Measurements from ENCODE around the gene PTPRQ.

Gene PTPRQ

DNA sequence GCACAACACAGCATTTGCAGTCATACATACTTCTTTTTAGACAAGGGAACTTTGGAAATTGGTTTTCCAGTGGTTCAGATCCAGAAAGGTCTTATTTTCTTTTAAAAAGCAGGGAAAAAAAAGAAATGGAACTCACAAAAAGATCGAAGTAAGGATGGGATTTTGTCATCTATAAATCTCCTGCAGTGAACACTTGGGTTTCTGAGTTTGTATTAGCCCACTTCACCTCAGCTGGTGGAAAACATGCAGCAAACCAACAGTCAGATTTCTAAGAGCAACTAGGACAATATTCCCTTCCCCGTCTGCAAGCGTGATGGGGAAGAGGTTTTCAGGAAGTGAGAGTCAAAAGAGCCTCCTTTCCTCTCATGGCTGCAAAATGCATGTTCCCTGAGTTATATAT is 277.3 kb downstream of the PTPRQ start (continued):
- TF ChIP-seq, protein P1, sequence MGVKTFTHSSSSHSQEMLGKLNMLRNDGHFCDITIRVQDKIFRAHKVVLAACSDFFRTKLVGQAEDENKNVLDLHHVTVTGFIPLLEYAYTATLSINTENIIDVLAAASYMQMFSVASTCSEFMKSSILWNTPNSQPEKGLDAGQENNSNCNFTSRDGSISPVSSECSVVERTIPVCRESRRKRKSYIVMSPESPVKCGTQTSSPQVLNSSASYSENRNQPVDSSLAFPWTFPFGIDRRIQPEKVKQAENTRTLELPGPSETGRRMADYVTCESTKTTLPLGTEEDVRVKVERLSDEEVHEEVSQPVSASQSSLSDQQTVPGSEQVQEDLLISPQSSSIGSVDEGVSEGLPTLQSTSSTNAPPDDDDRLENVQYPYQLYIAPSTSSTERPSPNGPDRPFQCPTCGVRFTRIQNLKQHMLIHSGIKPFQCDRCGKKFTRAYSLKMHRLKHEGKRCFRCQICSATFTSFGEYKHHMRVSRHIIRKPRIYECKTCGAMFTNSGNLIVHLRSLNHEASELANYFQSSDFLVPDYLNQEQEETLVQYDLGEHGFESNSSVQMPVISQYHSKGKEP (tag by site-specific recombination; IDR thresholded peaks at IDR 0.05): no peak
- TF ChIP-seq, protein P2, sequence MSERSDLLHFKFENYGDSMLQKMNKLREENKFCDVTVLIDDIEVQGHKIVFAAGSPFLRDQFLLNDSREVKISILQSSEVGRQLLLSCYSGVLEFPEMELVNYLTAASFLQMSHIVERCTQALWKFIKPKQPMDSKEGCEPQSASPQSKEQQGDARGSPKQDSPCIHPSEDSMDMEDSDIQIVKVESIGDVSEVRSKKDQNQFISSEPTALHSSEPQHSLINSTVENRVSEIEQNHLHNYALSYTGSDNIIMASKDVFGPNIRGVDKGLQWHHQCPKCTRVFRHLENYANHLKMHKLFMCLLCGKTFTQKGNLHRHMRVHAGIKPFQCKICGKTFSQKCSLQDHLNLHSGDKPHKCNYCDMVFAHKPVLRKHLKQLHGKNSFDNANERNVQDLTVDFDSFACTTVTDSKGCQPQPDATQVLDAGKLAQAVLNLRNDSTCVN (tag by site-specific recombination; optimal IDR thresholded peaks at IDR 0.05): no peak
- TF ChIP-seq ZNF530 (tag by site-specific recombination; IDR thresholded peaks at IDR 0.05; ENCODE audit: low read depth) (no peak), ZNF37A (tag by site-specific recombination; IDR thresholded peaks at IDR 0.05) (no peak), ZNF670 (tag by site-specific recombination; IDR thresholded peaks at IDR 0.05; ENCODE audit: low read depth) (no peak)
- TF ChIP-seq, protein P3, sequence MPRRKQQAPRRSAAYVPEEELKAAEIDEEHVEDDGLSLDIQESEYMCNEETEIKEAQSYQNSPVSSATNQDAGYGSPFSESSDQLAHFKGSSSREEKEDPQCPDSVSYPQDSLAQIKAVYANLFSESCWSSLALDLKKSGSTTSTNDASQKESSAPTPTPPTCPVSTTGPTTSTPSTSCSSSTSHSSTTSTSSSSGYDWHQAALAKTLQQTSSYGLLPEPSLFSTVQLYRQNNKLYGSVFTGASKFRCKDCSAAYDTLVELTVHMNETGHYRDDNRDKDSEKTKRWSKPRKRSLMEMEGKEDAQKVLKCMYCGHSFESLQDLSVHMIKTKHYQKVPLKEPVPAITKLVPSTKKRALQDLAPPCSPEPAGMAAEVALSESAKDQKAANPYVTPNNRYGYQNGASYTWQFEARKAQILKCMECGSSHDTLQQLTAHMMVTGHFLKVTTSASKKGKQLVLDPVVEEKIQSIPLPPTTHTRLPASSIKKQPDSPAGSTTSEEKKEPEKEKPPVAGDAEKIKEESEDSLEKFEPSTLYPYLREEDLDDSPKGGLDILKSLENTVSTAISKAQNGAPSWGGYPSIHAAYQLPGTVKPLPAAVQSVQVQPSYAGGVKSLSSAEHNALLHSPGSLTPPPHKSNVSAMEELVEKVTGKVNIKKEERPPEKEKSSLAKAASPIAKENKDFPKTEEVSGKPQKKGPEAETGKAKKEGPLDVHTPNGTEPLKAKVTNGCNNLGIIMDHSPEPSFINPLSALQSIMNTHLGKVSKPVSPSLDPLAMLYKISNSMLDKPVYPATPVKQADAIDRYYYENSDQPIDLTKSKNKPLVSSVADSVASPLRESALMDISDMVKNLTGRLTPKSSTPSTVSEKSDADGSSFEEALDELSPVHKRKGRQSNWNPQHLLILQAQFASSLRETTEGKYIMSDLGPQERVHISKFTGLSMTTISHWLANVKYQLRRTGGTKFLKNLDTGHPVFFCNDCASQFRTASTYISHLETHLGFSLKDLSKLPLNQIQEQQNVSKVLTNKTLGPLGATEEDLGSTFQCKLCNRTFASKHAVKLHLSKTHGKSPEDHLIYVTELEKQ (tag by site-specific recombination; IDR thresholded peaks at IDR 0.05; ENCODE audit: borderline replicate concordance): no peak
- TF ChIP-seq, protein P4, sequence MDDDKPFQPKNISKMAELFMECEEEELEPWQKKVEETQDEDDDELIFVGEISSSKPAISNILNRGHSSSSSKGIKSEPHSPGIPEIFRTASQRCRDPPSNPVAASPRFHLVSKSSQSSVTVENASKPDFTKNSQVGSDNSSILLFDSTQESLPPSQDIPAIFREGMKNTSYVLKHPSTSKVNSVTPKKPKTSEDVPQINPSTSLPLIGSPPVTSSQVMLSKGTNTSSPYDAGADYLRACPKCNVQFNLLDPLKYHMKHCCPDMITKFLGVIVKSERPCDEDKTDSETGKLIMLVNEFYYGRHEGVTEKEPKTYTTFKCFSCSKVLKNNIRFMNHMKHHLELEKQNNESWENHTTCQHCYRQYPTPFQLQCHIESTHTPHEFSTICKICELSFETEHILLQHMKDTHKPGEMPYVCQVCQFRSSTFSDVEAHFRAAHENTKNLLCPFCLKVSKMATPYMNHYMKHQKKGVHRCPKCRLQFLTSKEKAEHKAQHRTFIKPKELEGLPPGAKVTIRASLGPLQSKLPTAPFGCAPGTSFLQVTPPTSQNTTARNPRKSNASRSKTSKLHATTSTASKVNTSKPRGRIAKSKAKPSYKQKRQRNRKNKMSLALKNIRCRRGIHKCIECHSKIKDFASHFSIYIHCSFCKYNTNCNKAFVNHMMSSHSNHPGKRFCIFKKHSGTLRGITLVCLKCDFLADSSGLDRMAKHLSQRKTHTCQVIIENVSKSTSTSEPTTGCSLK (tag by site-specific recombination; IDR thresholded peaks at IDR 0.05): no peak
- TF ChIP-seq, protein P5, sequence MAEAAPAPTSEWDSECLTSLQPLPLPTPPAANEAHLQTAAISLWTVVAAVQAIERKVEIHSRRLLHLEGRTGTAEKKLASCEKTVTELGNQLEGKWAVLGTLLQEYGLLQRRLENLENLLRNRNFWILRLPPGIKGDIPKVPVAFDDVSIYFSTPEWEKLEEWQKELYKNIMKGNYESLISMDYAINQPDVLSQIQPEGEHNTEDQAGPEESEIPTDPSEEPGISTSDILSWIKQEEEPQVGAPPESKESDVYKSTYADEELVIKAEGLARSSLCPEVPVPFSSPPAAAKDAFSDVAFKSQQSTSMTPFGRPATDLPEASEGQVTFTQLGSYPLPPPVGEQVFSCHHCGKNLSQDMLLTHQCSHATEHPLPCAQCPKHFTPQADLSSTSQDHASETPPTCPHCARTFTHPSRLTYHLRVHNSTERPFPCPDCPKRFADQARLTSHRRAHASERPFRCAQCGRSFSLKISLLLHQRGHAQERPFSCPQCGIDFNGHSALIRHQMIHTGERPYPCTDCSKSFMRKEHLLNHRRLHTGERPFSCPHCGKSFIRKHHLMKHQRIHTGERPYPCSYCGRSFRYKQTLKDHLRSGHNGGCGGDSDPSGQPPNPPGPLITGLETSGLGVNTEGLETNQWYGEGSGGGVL (tag by site-specific recombination; IDR thresholded peaks at IDR 0.05): no peak

Measured in HEK293 (cell line).